DMS53 treated with DMSO at 0.1 percent for 48 hours (cell line): Measurements from ENCODE around the gene SEMA6A.

Experiments
- DNase-seq: peaks from one replicate; lab custom pipeline; 2025; ENCODE audit not compliant: unreplicated experiment; lab: John Stamatoyannopoulos, UW

Gene SEMA6A

GRCh38 chr5:116577064-116577788, 2.6 kb upstream of the SEMA6A start:
- no peak for DNase-seq

- peak; percentile 65 for DNase-seq
Measured at GRCh38 chr5:116576053-116576713, 1.6 kb upstream of the SEMA6A start.

- peak; percentile 64 for DNase-seq
Measured at GRCh38 chr5:116575326-116576052, 866 bp upstream of the SEMA6A start.

GRCh38 chr5:116573702-116574366, 789 bp downstream of the SEMA6A start:
- DNase-seq, result no peak

GRCh38 chr5:116573279-116573701, 1.3 kb downstream of the SEMA6A start:
- DNase-seq, result peak; percentile 38

DNA sequence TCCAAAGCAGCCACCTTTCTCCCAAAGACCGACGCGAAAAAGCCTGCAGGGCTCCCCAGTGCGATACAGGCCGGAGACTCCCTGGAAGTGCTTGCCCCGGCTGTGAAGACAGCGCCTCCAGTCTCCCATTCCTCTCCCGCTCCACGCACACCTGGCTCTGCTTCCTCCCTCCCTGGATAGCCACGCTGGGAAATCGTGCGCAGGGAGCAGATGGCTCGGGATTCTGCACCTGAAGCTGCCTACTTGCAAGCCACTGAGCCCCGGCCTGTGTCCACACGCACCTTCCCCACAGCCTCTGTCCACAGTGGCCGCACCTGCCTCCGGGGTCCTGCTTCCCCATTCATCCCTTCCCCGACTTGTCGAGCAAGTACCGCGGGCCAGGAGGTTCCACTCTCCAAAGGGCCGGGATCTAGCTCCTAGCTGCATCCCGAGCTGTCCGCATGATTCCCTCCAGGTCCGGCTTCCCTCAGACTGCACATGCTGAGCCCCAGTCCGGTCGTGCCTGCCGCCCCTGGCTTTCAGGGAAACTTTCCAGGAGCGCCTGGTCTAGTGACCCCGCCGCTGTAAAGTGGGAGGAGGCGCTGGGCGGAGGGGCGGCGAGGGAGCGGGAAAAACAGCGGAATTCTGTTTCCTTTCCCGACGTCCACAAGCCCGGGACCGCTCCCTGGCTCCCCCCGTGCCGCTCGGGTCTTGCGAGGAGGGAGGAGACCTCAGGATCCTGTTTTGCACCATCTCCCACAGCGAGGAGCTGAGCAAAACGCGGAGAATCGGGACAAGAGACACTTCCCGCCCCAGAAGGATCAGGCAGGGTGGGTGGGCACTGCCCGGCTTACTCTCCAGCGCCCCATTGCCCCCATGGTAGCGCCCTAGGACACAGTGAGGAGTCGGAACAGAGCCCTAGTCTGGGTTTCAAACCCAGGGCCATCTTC, 2.0 kb downstream of the SEMA6A start:
- DNase-seq, result peak; percentile 81

DNA sequence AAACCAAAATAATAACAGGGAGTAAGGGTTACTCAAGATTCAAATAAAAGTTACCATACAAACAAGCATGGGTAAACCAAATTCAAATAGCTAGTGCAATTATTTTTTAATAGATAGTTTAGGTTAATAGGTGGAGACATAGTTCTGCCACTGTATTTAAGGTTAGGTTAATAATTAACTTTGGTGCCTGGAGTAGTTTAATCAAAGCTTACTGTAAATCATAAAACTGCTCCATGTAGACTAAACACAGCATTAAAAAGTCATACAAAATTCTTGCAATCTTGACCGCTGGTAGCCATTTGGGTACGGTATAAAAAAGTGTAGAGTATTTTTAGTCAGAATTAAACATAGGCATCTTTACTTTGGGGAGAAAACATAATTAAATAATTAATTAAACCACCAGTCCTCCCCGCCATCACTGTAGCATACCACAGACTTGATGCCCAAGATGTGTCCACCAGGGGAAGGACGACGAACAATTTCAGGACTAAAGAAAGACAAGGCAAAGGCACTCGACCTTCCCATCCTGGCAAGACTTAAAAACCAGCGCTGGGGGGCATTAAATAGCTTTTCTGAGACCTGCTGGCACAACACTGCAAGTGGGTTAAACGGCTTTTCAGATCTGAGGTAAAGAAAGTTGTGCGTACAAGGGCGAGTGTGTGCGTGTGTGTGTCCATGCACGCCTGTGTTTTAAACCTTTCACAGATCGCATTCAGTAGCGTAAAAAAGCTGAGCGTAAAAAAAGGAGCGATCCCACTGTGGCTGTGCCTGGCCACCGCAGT, 2.9 kb downstream of the SEMA6A start:
- peak; percentile 57 for DNase-seq

- DNase-seq, result no peak
Measured at GRCh38 chr5:116569999-116570398, 4.6 kb downstream of the SEMA6A start.

- no peak for DNase-seq
Measured at GRCh38 chr5:116567106-116567505, 7.5 kb downstream of the SEMA6A start.

- no peak for DNase-seq
Measured at GRCh38 chr5:116566251-116566650, 8.4 kb downstream of the SEMA6A start.

- no peak for DNase-seq
Measured at GRCh38 chr5:116564756-116565490, 9.7 kb downstream of the SEMA6A start.

DNA sequence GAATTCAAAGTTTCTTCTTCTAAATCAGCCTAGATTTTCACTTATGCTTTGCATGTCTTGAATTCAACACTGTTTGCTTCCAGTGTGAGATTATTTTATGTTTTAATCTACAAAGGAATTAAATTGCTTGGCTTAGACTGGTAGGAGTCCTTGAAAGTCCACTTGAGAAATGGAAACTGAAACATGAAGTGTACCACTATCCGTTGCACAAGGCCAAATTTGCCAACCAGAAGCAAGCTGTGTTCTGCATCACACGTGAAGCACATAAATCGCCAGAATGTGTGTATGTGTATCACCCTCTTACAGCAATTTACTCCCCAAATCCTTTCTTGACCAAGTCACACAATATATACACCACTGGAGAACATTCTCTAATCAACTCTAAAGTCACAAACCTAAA, 10.3 kb downstream of the SEMA6A start:
- no peak for DNase-seq

- DNase-seq, result no peak
Measured at GRCh38 chr5:116563736-116564308, 10.8 kb downstream of the SEMA6A start.

- no peak for DNase-seq
Measured at GRCh38 chr5:116562669-116563068, 12.0 kb downstream of the SEMA6A start.

DNA sequence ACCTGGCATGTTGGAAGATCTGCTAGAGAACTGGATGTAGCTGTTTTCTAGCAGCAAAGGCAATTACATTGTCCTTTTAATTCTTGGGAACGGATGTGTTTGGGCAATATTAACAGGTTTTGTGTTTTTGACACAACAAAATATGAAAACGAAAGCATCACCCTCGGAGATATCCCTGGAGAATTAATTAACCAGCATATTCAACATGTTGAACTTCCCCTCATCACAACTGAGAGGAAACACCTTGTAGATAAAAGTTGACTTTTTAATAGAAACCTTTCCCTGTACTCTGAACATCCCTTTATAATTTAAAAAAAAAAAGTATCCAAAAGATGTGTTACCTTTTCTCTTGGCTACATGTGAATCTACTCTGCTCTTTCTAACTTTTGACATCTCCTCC, 13.0 kb downstream of the SEMA6A start:
- no peak for DNase-seq

DNA sequence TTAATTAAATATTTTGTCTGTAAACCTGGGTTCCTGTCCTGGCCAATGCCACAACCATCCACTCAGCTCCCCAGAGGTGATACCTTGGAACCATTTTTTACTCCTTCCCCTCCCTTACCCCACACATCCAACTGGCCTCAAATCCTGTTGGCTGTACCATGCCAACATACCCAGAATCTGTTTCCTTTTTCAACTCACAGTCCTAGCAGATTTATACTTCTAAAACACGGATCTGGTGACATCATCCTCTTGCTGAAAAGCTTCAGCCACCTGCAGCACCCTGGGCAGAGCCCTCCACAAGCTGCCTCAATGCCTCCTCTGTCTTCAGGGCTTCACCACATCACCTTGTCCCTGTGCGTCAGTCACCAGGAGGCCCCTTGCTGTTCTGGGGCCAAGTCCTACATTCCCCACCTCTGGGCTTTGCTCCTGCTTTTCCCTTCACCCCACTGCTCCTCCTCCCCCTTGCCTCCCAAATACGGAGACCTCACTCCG, 14.9 kb downstream of the SEMA6A start:
- no peak for DNase-seq

- no peak for DNase-seq
Measured at GRCh38 chr5:116559239-116559638, 15.4 kb downstream of the SEMA6A start.

GRCh38 chr5:116557669-116558271, 16.9 kb downstream of the SEMA6A start:
- peak; percentile 56 for DNase-seq
